ENCODE measurements around the gene PRICKLE3. TPM values are rescaled to one million over a fixed set of nuclear protein-coding genes. Genes with fewer than 3 reads are reported as not detected.
"Not testable (repeated sequence)": the region's sequence is repeated elsewhere in the genome, so short reads cannot be mapped to it uniquely, and the experiment has no call there.

The PRICKLE3 gene
- total RNA-seq, 1 donor from 2014 or later, result 6.6 TPM

DNA sequence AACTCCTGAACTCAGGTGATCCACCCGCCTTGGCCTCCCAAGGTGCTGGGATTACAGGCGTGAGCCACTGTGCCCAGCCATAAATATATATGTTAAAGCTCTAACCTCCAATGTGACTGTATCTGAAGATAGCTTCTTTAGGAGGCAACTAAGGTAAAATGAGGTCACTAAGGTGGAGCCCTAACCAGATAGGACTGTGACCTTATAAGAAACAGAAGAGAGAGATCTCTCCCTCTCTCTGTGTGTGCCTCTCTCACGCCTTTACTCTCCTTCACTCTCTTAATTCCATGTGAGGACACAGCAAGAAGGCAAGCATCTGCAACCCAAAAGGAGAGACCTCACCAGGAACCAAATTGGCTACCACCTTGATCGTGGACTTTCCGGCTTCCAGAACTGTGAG lies 24.5 kb downstream of the PRICKLE3 start:
- no peak for DNase-seq (ENCODE audit: low read depth)

DNA sequence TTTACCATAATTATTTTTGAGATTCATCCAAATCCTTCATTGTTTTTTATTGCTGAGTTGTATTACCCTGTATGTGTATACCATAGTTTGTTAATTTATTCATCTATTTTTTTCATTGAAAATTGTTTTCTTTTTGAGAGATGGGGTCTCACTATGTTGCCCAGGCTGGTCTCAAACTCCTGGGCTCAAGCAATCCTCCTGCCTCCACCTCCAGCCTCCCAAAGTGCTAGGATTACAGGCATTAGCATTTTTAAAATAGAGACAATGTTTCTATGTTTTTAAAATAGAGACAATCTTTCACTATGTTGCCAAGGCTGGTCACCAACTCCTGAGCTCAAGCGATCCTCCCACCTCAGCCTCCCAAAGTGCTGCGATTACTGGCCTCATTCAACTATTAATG lies 25.3 kb downstream of the PRICKLE3 start:
- no peak for DNase-seq (ENCODE audit: low read depth)

DNA sequence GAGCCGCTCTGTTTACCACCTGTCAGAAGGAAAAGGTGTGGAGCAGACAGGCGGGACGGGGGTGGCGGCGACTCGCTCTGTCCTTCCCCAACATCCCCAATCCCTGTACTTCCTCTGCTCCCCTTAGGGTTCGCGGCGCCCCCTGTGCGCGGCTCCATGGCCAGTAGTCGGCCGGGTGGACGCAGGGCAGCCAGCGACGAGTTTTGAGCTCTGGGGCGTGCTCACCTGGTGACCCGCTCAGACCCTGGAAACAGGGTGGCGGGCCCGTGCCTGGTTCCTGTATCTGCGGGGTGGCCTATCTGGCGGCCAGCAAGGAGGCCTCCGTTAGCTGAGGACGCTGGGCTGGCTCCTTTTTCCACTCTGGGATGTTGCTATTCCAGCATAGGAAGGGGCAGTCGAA lies 29.0 kb downstream of the PRICKLE3 start:
- DNase-seq (ENCODE audit: low read depth), result no peak

DNA sequence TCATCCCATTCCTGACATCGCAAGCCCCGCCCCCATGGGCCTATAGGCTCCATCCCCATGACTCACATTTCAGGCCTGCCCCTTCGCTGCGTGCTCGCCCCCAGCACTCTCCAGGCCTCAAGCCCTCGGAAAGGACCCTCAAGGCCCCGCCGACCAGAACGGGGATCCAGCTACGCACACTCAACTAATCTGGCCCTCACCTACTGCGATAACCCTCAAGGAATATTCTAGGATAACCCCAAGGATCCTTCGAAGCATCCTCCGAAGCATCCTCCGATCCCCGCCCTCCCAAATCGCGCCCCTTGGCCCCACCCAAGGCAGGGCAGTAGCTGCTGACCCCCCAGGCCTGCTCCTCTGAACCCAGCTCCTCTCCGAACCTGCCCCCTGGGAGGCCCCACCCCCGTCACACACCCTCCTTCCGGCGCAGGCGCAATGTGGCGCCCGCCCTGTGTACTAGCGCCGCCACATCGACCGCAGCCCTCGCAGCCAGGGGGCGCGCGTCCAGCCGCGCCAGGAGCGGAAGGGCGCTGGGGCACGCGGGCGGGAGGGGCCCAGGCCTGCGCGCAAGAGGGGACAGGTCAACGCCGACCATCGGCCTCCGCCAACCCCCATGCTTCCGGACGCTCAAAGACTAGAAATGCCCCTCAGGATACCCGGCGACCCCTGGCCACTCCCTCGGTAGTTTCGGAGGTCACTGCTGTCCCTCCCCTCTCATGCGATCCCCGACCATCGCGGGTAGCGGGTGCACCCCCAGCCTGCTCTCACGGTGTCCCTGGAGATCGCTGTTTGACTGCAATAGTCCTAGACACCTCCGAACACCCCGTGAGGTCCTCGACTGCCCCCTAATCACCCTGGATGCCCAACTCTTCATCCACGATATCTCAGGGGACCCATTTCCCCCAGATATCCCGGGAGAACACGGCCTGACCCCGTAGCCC lies 30.0 kb downstream of the PRICKLE3 start:
- peak; percentile 83 for DNase-seq (ENCODE audit: low read depth)

DNA sequence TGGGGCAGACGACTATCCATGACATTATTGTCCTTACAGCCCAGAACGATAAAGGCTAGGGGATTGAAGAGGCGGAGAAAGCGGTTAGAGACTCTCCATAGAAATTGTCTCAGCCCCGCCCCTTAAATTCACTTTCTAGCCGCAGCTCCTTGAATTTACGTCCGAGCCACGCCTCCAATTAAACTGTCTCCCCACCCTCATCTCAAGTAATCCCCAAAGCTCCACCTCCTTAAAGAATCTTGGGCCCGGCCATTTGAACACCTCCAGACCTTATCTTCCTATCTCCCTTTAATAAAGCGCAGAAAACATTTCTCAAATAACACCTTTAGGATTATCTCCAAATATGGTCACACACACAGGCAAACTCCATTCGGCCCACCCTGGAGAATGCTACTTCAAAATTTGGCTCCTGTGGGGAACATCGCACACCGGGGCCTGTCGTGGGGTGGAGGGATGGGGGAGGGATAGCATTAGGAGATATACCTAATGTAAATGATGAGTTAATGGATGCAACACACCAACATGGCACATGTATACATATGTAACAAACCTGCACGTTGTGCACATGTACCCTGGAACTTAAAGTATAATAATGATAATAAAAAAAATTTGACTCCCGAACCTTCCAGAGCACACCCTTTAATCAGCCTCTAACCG lies 30.8 kb downstream of the PRICKLE3 start:
- DNase-seq (ENCODE audit: low read depth), result peak; percentile 47

DNA sequence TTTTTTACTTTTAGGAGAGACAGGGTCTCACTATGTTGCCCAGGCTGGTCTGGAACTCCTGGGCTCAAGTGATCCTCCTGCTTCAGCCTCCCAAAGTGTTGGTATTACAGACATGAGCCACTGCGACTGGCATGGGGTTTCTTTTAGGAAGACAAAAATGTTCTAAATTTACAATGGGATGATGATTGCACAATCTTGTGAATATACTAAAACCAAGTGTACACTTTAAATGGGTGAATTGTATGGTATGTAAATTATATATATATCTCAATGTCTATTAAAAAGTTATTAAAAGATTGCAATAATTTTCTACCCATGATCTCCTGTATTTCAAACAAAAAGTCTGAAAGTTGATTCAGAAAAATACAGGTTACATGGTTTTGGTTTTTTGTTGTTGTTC lies 32.7 kb downstream of the PRICKLE3 start:
- no peak for DNase-seq (ENCODE audit: low read depth)

DNA sequence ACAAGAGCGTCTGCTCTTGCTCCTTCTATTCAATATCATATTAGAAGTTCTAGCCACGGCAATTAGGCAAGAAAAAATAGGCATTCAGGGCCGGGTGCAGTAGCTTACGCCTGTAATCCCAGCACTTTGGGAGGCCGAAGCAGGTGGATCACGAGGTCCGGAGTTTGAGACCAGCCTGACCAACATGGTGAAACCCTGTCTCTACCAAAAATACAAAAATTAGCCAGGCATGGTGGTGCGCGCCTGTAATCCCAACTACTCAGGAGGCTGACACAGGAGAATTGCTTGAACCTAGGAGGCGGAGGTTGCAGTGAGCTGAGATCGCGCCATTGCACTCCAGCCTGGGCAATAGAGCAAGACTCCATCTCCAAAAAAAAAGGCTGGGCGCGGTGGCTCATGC lies 36.9 kb downstream of the PRICKLE3 start:
- DNase-seq (ENCODE audit: low read depth), result not testable (repeated sequence)

DNA sequence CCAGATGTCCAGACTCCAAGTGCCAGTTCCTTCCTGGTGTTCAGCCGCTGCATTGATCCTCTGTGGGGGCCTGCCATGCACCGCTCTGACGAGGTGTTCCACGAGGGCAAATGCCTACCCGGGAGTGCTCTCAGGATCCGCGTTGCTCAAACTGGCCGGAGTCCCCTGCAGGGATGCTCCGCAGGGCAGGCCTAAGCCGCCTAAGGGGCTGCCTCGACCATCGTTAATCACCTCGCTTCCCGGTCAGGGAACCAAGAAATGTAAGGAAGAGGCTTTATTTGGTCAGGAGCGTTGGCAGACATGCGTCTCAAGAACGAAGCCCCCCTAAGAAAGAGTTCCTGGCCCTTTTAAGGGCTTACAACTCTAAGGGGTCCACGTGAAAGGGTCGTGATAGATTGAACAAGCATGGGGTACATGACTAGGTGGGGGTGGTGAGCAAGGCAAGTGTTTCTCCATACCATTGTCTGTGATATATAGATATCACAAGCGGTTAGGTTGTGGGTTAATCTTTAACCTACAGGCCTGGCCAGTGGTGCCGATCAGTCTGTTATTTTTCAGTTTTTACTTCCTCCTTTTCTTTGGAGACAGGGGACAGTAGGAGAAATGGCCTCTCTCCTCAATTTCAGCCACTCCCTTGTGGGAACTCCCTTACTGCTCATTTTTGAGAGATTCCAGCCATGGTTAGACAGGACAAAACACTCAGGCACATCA lies 37.6 kb downstream of the PRICKLE3 start:
- not testable (repeated sequence) for DNase-seq (ENCODE audit: low read depth)

DNA sequence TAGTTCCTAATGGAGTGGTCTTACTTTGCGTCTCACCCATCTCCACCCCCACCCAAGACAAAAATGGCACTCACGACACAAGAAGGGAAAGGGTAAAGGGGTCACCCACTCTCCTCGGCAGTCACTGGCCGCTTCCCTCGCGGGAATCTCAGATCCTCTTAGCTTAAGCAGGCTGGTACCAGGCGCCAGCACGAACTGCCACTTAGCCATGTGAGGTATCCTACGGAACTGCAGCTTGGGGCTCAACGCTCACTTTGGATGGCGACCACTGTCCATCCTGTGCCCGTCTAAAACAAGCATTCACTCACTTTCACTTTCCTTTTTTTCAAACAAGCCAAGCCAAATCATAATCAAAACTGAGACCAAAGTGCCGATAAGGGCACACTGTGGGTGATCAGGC lies 38.2 kb downstream of the PRICKLE3 start:
- no peak for DNase-seq (ENCODE audit: low read depth)

DNA sequence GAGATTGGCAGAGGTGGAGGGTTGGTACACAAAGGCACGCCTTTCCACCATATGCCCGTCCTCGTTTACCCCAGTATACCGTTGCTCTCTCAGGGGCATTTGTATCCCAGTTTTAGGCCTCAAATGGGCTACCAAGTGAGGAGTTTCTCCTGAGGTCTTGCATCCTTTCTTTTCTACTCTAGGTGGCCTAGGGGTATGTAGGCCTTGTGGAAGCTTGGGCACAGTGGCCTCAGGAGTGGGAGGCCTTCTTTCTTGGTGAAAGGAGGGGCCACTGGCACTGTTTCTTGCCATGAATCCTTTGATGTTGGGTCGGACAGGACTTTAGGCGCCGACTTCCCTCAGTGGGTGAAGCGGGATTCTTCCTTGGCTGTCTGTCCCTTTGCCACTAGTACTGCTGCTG lies 38.9 kb downstream of the PRICKLE3 start:
- no peak for DNase-seq (ENCODE audit: low read depth)

DNA sequence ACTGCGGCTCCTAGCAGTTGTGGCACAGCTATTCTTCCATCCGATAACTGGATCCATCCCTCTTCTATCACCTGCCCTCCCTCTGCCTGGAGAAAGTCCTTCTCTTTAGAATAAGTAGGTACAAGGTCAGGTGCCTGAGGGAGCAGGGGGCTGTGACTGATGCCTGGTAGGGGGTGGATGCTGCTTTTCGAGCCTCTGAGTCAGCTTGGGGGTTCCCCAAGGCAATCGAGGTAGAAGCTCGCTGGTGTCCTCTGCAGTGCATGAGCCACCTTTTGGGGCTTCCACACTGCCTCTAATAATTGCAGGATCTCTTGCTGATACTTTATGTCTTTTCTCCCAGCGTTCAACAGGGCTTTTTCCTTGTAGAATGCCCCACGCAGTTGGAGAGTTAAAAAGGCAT lies 43.0 kb downstream of the PRICKLE3 start:
- DNase-seq (ENCODE audit: low read depth), result not testable (repeated sequence)

DNA sequence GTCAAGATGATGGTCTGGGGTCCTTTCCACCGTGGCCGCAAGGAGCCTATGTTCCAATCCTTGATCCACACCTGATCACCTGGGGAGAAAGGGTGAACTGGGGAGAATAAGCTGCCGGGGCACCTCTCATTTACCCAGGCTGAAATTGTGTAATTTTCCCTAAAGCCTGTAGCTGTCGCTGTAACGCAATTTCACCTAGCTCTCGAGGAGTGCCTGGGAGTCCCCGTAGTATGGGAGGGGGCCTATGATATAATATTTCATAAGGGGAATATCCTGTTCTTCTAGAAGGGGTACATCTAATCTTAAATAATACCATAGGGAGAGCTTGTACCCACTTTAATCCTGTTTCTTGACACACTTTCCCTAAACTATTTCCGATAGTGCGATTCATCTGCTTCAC lies 43.9 kb downstream of the PRICKLE3 start:
- not testable (repeated sequence) for DNase-seq (ENCODE audit: low read depth)

DNA sequence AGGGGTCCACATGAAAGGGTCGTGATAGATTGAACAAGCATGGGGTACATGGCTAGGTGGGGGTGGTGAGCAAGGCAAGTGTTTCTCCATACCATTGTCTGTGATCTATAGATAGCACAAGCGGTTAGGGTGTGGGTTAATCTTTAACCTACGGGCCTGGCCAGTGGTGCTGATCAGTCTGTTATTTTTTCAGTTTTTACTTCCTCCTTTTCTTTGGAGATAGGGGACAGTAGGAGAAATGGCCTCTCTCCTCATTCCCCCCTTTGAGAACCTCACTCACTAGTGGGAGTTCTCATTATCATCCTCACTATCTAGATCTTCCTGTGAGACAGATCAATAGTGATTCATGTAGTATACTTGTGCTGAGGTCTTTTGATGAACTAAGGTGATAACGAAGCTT lies 46.5 kb downstream of the PRICKLE3 start:
- DNase-seq (ENCODE audit: low read depth), result no peak

DNA sequence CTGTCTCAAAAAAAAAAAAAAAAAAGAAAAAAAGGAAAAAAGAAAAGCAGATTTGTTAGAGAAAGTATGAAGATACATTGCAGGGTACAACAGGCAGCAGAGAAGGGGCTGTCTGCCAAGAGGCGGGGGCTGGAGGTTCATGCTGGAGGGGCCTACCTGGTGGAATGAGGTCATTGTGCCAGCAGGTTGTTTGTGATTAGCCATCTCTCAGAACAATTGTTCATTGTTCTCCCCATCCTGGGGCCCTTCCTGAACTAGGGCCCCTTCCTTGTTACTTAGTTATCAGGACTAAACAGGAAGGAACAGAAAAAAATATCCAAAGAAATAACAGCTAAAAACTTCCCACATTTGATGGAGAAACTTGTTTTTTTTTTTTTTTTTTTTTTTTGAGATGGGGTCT lies 48.7 kb downstream of the PRICKLE3 start:
- DNase-seq (ENCODE audit: low read depth), result no peak

DNA sequence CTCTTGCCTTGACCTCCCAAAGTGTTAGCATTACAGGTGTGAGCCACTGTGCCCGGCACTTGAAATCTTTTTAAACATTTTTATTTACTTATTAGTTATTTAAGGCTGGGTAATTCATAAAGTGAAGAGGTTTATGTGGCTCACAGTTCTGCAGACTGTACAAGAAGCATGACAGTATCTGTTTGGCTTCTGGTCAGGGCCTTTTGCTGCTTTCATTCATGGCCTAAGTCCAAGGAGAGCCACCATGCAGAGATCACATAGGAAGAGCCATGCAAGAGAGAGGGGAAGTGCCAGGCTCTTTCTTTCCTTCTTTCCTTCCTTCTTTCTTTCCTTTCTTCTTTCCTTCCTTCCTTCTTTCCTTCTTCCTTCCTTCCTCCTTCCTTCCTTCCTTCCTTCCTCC lies 52.4 kb downstream of the PRICKLE3 start:
- no peak for DNase-seq (ENCODE audit: low read depth)

DNA sequence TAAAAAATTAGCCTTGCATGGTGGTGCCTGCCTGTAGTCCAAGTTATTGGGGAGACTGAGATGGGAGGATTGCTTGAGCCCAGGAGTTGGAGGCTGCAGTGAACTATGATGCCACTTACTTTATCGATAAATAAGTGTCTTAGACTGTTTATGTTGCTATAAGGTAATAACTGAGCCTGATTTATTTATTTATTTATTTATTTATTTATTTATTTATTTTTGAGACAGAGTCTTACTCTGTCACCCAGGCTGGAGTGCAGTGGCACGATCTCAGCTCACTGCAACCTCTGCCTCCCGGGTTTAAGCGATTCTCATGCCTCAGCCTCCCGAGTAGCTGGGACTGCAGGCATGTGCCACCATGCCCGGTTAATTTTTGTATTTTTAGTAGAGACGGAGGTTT lies 53.9 kb downstream of the PRICKLE3 start:
- DNase-seq (ENCODE audit: low read depth), result not testable (repeated sequence)

DNA sequence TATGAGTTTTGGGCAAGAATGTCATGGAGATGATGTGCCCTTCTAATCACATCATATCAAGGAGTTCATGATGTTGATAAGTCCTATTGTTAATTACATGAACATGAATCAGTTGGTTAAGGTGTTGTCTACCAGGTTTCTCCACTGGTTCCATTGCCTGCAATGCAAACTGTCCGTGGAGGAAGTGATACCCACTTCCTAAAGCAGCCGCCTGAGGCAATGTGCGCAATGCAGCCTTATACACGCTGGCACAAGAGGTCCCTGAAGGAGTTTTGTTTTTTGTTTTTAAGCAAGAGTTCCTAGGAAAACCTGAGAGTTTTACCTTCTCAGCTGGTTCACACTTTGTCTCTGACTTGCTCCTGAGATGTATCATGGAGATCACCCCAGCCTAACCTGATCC lies 56.7 kb downstream of the PRICKLE3 start:
- no peak for DNase-seq (ENCODE audit: low read depth)

DNA sequence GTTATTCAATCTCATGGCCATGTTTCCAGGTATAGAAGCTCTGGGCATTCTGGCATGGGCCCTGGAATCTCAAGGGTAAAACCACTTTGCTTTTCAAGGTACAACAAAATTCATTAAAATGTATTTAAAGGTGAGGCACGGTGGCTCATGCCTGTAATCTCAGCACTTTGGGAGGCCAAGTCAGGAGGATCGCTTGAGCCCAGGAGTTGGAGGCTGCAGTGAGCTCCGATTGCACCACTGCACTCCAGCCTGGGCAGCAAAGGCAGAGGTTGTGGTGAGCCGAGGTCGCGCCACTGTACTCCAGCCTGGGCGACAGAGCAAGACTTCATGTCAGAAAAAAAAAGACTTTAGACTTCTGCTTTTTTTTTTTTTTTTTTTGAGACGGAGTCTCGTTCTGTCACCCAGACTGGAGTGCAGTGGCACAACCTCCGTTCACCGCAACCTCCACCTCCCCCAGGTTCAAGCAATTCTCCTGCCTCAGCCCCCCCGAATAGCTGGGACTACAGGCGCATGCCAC lies 58.4 kb downstream of the PRICKLE3 start:
- DNase-seq (ENCODE audit: low read depth), result not testable (repeated sequence)

All from myocyte (in vitro differentiated cells).